ENCODE results near the gene HBM.

DNA sequence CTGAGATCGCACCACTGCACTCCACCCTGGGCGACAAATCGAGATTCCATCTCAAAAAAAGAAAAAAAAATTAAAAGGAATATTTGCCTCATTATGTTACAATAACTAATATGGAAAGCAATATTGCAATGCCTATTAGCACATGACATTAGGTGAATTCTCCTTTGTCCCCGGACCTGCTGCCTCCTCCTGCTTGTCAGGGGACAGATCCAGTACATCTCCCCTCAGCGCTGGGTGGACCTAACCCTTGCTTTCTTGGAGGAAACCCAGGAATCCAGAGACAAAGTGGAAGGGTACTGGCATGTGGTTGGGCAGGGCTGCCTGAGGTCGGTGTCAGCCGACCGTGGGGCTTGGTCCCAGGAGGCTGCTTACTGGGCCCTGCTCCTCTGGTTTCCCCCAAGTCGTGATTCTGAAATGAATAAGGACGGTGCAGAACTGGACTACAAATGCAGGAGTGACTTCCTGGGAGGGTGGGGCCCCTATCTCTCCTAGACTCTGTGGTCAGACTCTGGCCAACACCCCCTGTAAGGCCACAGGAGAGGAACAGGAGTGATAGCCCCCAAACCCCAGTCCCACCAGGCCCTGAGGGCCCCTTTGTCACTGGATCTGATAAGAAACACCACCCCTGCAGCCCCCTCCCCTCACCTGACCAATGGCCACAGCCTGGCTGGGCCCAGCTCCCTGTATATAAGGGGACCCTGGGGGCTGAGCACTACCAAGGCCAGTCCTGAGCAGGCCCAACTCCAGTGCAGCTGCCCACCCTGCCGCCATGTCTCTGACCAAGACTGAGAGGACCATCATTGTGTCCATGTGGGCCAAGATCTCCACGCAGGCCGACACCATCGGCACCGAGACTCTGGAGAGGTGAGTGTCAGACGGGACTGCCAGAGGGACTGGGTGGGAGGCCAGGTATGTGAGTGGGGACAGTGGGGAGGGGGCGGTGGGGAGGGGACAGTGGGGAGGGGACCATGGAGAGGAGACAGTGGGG is 13.3 kb upstream of the HBM start, which contains the start of gene HBZ:
- TF ChIP-seq, protein P1, sequence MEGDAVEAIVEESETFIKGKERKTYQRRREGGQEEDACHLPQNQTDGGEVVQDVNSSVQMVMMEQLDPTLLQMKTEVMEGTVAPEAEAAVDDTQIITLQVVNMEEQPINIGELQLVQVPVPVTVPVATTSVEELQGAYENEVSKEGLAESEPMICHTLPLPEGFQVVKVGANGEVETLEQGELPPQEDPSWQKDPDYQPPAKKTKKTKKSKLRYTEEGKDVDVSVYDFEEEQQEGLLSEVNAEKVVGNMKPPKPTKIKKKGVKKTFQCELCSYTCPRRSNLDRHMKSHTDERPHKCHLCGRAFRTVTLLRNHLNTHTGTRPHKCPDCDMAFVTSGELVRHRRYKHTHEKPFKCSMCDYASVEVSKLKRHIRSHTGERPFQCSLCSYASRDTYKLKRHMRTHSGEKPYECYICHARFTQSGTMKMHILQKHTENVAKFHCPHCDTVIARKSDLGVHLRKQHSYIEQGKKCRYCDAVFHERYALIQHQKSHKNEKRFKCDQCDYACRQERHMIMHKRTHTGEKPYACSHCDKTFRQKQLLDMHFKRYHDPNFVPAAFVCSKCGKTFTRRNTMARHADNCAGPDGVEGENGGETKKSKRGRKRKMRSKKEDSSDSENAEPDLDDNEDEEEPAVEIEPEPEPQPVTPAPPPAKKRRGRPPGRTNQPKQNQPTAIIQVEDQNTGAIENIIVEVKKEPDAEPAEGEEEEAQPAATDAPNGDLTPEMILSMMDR (IDR thresholded peaks at IDR 0.05): no peak
- no peak for TF ChIP-seq POLR2A (IDR thresholded peaks at IDR 0.05)

Measured in heart left ventricle (tissue), 13 donors.